Ectodermal cell (in vitro differentiated cells): Measurements from ENCODE around the gene SUCLG2.

Experiments used
- H3K27ac ChIP-seq: 2 replicates; pipeline ENCODE4 v1.7.0; 2013; ENCODE audit warnings: mild to moderate bottlenecking, low read depth, low read length; ENCODE audit not compliant: insufficient read depth, poor library complexity, severe bottlenecking
- H3K27me3 ChIP-seq: 2 replicates; pipeline ENCODE4 v1.7.0; 2013; ENCODE audit warnings: mild to moderate bottlenecking, low read length; ENCODE audit not compliant: insufficient read depth, control insufficient read depth, poor library complexity, severe bottlenecking
- H3K36me3 ChIP-seq: one replicate; pipeline ENCODE4 v1.7.0; 2013; ENCODE audit warnings: low read length; ENCODE audit not compliant: control insufficient read depth, insufficient read depth
- H3K4me1 ChIP-seq: one replicate; pipeline ENCODE4 v1.7.0; 2013; ENCODE audit warnings: low read length; ENCODE audit not compliant: control insufficient read depth, insufficient read depth
- H3K4me3 ChIP-seq: 2 replicates; pipeline ENCODE4 v1.7.0; 2013; ENCODE audit warnings: low read depth, low read length, control low read depth; ENCODE audit not compliant: insufficient read depth
- H3K9me3 ChIP-seq: 2 replicates; pipeline ENCODE4 v1.7.0; 2013; ENCODE audit warnings: mild to moderate bottlenecking, low read length, moderate library complexity; ENCODE audit not compliant: control insufficient read depth
- WGBS, 2 experiments: methylation state at CpG; one replicate each; pipeline ENCODE4 v1.1.7; 2013; ENCODE audit warnings: missing lambda C conversion rate in 2 of 2; 5-methylcytosine and 5-hydroxymethylcytosine counted together

SUCLG2 gene

DNA sequence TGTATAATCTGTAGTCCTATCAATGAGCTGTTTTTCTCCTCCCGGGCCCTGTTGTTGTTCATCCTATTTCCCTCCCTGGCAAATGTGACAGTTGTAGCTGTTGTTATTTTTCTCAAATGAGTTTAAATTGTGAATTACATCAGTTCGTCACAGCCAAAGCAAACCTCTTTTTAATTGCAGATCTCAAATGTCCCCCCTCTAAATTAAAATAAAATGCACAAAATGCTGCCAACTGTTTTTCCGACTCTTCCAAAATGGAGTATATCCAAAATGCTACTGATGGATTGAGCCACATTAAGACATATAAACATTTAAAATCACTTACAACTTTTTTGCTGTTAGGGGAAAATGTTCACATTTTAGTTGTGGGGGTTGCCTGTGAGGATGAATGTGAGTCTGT is 29.8 kb upstream of the SUCLG2 start:
- Histone ChIP-seq H3K27ac (no peak overlapping the region), H3K36me3 (no peaks in the 10 kb centered on the region), H3K4me1 (no peaks in the 10 kb centered on the region), H3K4me3 (no peak overlapping the region), H3K9me3 (no peaks in the 10 kb centered on the region), H3K27me3 (no peaks in the 10 kb centered on the region)
- WGBS, 2 experiments: 89 to 97% methylated on average over 3 of the region's 3 CpGs

DNA sequence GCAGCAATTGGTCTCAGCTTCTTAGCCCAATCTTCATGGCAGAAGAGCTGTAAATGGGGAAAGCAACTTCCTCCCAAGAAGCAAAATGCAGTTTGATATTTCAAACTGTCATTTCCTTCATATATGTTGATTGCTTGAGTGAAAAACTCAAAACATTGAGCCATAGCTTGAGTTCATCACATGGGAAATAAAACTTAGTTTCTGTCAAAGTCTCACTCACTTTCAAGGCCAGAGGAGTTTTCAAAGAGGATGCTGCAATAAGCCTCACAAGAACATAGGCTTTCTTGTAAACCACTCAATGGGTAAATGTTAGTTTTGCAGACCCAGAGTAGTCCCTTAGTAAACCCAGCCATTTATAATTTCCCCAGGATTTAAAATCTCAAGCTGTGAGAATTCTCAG is 29.1 kb upstream of the SUCLG2 start:
- H3K4me1 ChIP-seq: no peaks in the 10 kb centered on the region
- no peaks in the 10 kb centered on the region for H3K36me3 ChIP-seq
- H3K27ac ChIP-seq: no peak overlapping the region
- H3K27me3 ChIP-seq: no peaks in the 10 kb centered on the region
- H3K9me3 ChIP-seq: no peaks in the 10 kb centered on the region
- H3K4me3 ChIP-seq: no peak overlapping the region

DNA sequence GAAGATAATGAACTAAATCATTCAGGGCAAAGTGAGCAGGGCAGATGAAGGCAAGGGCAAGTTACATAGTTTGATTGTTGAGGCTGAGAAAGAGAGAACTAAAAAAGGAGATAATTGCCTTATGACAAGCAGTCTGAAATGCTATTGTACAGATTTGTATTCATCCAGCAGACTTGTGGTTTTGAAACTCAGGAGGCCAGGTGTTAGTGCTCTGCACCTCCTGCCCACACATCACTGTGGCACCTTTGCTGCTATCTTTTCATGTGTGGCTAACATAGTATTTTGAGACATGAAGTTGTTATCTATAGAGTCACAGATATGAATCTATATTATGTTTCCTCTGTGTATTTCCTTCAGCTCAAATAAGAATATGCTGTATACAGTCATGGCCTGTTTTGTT is 24.3 kb upstream of the SUCLG2 start:
- H3K4me3 ChIP-seq: no peak overlapping the region
- no peaks in the 10 kb centered on the region for H3K9me3 ChIP-seq
- no peak overlapping the region for H3K27ac ChIP-seq
- no peaks in the 10 kb centered on the region for H3K4me1 ChIP-seq
- H3K36me3 ChIP-seq: no peaks in the 10 kb centered on the region
- H3K27me3 ChIP-seq: no peaks in the 10 kb centered on the region

DNA sequence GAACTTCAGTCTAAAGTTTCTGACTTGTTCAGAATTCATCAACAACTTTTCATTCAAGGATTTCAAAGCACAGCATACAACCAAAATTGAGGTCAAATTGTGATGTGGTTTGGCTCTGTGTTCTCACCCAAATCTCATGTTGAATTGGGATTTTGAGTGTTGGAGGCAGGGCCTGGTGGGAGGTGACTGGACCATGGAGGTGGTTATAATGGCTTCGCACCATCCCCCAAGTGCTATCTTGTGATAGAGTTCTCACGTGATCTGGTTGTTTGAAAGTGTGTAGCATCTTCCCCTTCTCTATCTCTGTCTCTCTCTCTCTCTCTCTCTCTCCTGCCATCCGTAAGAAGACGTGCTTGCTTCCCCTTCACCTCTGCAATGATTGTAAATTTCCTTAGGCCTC is 19.6 kb upstream of the SUCLG2 start:
- WGBS, 2 experiments: 82 to 95% methylated on average over 4 of the region's 4 CpGs
- Histone ChIP-seq H3K9me3 (no peaks in the 10 kb centered on the region), H3K27ac (no peak overlapping the region), H3K4me3 (no peak overlapping the region), H3K27me3 (no peaks in the 10 kb centered on the region), H3K4me1 (no peaks in the 10 kb centered on the region), H3K36me3 (no peaks in the 10 kb centered on the region)

DNA sequence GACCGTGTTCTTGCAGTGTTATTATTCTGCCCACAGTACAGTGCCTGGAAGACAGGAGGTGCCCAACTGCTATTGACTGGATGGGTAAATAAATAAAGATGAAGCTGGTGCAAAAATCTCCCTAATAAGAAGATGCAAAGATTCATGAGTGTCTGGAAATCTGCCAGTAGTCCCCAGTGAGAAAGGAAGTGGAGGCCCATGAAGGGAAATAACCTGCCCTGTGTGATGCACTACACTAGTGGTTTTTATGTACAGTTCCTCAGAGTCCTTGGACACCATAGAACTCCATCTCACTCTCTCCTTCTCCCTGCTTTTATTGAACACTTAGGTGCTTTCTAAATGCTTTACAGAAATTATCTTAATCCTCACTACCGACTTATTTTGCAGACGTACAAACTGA is 8.3 kb upstream of the SUCLG2 start:
- Histone ChIP-seq H3K27ac (no peak overlapping the region), H3K27me3 (no peaks in the 10 kb centered on the region), H3K4me1 (no peaks in the 10 kb centered on the region), H3K36me3 (no peaks in the 10 kb centered on the region), H3K9me3 (peaks cover 2% of the 10 kb centered on the region), H3K4me3 (no peak overlapping the region)
- WGBS, 2 experiments: 94% methylated on average over 3 of the region's 3 CpGs

DNA sequence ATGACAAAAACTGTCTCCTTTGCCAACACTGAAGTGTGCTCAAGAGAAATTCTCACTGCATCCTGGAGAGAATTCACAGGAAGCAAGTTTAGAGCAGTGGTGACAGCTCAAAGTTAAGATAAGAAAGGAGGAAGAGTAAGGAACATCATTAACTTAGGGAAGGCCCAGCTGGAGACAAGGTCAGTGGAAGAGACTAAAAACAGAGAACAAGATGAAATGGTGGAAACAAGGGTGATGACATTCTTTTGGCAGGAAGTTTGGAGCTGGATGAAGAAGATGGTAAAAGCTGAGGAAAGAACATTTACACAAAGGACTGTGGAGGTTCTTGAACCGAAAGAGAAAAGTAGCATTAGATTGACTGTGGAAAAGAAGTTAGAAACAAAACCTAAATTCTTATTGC is 6.7 kb upstream of the SUCLG2 start:
- WGBS, 2 experiments: 90 to 100% methylated on average over 1 of the region's 1 CpG
- no peaks in the 10 kb centered on the region for H3K9me3 ChIP-seq

DNA sequence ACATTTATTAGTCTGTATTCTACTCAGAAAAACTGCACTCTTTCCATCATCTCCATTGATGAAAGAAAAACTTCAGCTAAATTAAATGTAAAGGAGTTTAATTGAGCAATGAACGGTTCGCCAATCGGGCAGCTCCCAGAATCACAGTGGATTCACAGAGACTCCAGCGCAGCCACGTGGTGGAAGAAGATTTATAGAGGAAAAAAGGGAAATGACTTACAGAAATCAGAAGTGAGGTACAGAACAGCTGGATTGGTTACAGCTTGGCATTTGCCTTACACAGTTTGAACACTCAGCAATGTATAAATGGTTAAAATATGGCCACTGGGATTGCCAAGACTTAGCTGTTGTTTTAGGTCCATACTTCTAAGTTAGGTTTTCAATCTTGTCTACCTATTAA is 2.8 kb upstream of the SUCLG2 start:
- H3K27me3 ChIP-seq: no peaks in the 10 kb centered on the region
- no peak overlapping the region for H3K27ac ChIP-seq
- 96 to 98% methylated on average over 5 of the region's 5 CpGs for WGBS, 2 experiments

More for the DNA sequence above, 6.7 kb upstream of the SUCLG2 start:
- no peaks in the 10 kb centered on the region for H3K36me3 ChIP-seq
- no peaks in the 10 kb centered on the region for H3K27me3 ChIP-seq
- no peak overlapping the region for H3K27ac ChIP-seq
- no peaks in the 10 kb centered on the region for H3K4me1 ChIP-seq
- no peak overlapping the region for H3K4me3 ChIP-seq

DNA sequence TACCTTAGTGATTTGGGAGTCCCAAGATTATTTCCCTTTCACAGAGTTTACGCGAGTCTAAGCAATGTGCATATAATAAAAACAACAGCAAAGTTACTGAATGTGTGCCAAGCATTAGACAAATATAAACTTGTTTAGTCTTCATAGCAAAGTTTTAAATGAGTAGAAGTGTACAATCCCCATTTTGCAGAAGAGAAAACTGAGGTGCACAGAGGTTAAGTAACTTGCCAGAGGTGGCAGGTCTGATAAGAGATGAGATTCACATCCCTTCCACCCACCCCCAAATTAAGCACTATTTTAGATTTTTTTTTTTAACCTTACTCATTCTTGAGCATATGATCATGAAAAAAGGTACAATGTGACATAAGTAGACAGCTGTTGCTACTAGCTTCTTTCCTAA is 2.2 kb upstream of the SUCLG2 start:
- Histone ChIP-seq H3K4me3 (no peak overlapping the region), H3K9me3 (no peaks in the 10 kb centered on the region), H3K27me3 (no peaks in the 10 kb centered on the region), H3K36me3 (no peaks in the 10 kb centered on the region), H3K4me1 (no peaks in the 10 kb centered on the region), H3K27ac (no peak overlapping the region)
- WGBS, 2 experiments: 94% methylated on average over 2 of the region's 2 CpGs; no CpG with 5 or more reads in 1 of the 2 experiments

More for the DNA sequence above, 2.8 kb upstream of the SUCLG2 start:
- Histone ChIP-seq H3K36me3 (no peaks in the 10 kb centered on the region), H3K9me3 (no peaks in the 10 kb centered on the region), H3K4me3 (no peak overlapping the region), H3K4me1 (no peaks in the 10 kb centered on the region)

DNA sequence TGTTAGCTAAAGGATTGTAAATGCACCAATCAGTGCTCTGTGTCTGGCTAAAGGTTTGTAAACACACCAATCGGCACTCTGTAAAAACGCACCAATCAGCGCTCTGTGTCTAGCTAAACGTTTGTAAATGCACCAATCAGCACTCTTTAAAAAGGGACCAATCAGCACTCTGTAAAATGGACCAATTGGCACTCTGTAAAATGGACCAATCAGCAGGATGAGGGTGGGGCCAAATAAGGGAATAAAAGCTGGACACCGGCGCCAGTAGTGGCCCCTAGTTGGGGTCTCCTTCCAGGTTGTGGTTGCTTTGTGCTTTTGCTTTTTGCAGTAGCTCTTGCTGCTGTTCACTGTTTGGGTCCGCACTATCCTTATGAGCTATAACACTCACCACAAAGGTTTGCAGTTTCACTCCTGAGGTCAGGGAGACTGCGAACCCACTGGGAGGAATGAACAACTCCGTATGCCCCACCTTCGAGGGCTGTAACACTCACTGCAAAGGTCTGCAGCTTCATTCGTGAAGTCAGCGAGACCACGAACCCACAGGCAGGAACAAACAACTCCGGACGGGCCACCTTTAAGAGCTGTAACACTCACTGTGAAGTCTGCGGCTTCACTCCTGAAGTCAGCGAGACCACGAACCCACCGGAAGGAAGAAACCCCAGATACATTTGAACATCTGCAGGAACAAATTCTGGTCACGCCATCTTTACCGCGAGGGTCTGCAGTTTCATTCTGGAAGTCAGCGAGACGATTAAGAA is 1.1 kb upstream of the SUCLG2 start:
- no peaks in the 10 kb centered on the region for H3K4me1 ChIP-seq
- 96% methylated on average over 24 of the region's 24 CpGs for WGBS, 2 experiments
- no peak overlapping the region for H3K4me3 ChIP-seq
- H3K9me3 ChIP-seq: no peaks in the 10 kb centered on the region
- H3K27me3 ChIP-seq: no peaks in the 10 kb centered on the region
- no peak overlapping the region for H3K27ac ChIP-seq
- H3K36me3 ChIP-seq: no peaks in the 10 kb centered on the region

DNA sequence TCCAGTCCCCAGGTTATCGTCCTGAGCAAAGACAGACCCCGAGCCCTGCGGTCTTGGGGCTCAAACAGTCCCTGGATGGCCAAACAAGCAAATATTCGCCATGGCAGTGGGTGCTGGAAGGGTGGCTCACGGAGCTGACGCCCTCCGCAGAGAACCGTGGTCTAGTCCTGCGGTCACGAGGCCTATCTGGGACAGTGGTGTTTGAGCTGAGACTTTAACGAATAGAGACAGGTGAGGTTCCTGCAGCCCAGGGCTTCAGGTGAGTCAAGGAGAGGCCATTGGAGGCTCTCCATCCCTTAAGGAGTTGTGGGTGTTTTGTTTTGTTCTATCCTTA is 399 bp upstream of the SUCLG2 start:
- Histone ChIP-seq H3K9me3 (no peaks in the 10 kb centered on the region), H3K4me3 (peak overlapping the region; percentile 81), H3K4me1 (no peaks in the 10 kb centered on the region), H3K36me3 (no peaks in the 10 kb centered on the region), H3K27me3 (no peaks in the 10 kb centered on the region), H3K27ac (peak overlapping the region; percentile 82)
- 65 to 66% methylated on average over 11 of the region's 11 CpGs for WGBS, 2 experiments
